Measurements from ENCODE around the gene LTBP2. TPM values are rescaled to one million over a fixed set of nuclear protein-coding genes. Genes with fewer than 3 reads are reported as not detected.

Gene LTBP2
- total and polyA plus RNA-seq, 2 of the 8 experiments (the other 6 are each of a cell fraction or from before 2014, with no cell fraction given), result 0.48 to 0.89 TPM

GRCh38 chr14:74627076-74627475, 15.0 kb upstream of the LTBP2 start:
- no peak overlapping the region for H3K4me3 ChIP-seq (ENCODE audit: extremely low read depth in 1 of 4, insufficient read depth in 2 of 4, low read depth in 3 of 4, low read length in 4 of 4)
- H3K14ac ChIP-seq (ENCODE audit: insufficient read length), result no peak overlapping the region
- no peak overlapping the region for H2BK15ac ChIP-seq (ENCODE audit: low read length)
- H3K4me1 ChIP-seq (replicated peaks in 1 of 4; ENCODE audit: control insufficient read depth in 3 of 4, insufficient read depth in 4 of 4, low read length in 3 of 4), result peaks cover 0 to 5% (median 0%) of the 10 kb centered on the region in 4 experiments; a peak in 4 of 7 replicates
- no peaks in the 10 kb centered on the region; the same call in 1 of the 2 replicates for H3K23me2 ChIP-seq (ENCODE audit: low read depth, low read length)
- DNase-seq (ENCODE audit: low read depth in 1 of 2, low spot score in 2 of 2) (no peak), FAIRE-seq (no peak)
- no peaks in the 10 kb centered on the region for H3K36me3 ChIP-seq (ENCODE audit: control insufficient read depth in 2 of 4, insufficient read depth in 4 of 4, low read length in 3 of 4)
- no peak overlapping the region for H4K5ac ChIP-seq (ENCODE audit: insufficient read length, low read depth, low read length)
- no peak overlapping the region for H3K4ac ChIP-seq (replicated peaks; ENCODE audit: insufficient read length, low read depth, low read length)
- ChIA-PET CTCF (ENCODE audit: partially characterized antibody) (interaction anchor here (1.3 to 6.6 kb wide), 2 partner anchors 16 to 54 kb away, joined by 3 to 55 read pairs; partner anchors contain the start of gene LTBP2), POLR2A (ENCODE audit: partially characterized antibody) (no interaction called here)
- H3K79me2 ChIP-seq (ENCODE audit: control insufficient read depth in 1 of 2, insufficient read depth in 2 of 2, low read length in 2 of 2), result no peaks in the 10 kb centered on the region
- no peak overlapping the region for H2BK12ac ChIP-seq (ENCODE audit: low read depth, low read length)
- H2BK20ac ChIP-seq (ENCODE audit: low read length), result no peak overlapping the region
- H3K9me3 ChIP-seq (ENCODE audit: insufficient read depth in 2 of 2, low read depth in 1 of 2, low read length in 1 of 2), result no peaks in the 10 kb centered on the region
- H2BK120ac ChIP-seq (replicated peaks; ENCODE audit: low read depth, low read length), result no peak overlapping the region
- H3K18ac ChIP-seq (ENCODE audit: extremely low read depth, low read length), result no peak overlapping the region
- no peak overlapping the region for H2AK5ac ChIP-seq (ENCODE audit: low read depth, low read length)
- H4K20me1 ChIP-seq (replicated peaks in 1 of 2; ENCODE audit: control insufficient read depth in 1 of 2, insufficient read depth in 2 of 2, low read length in 2 of 2), result no peaks in the 10 kb centered on the region
- no peak overlapping the region for H3K9ac ChIP-seq (replicated peaks in 1 of 4; ENCODE audit: extremely low read depth in 1 of 4, low read depth in 3 of 4, low read length in 3 of 4)
- H3K27ac ChIP-seq (ENCODE audit: low read depth, low read length), result no peak overlapping the region
- no peak overlapping the region for H3K4me2 ChIP-seq (ENCODE audit: insufficient read depth in 1 of 2, low read depth in 2 of 2, low read length in 2 of 2)
- no peak overlapping the region for H4K91ac ChIP-seq (replicated peaks; ENCODE audit: insufficient read length, low read length)
- no peak overlapping the region for H3K23ac ChIP-seq (ENCODE audit: insufficient read length)
- H3K79me1 ChIP-seq (ENCODE audit: low read depth, low read length), result no peaks in the 10 kb centered on the region
- no peak overlapping the region for H2BK5ac ChIP-seq (ENCODE audit: low read depth, low read length)
- no peak overlapping the region for H2AFZ ChIP-seq (ENCODE audit: low read length)
- TF ChIP-seq RNF2 (IDR thresholded peaks at IDR 0.05; ENCODE audit: borderline replicate concordance, low read depth, low read length, missing control alignments, poor library complexity, severe bottlenecking) (no peak), BACH1 (IDR thresholded peaks at IDR 0.05; ENCODE audit: low read length) (no peak)
- WGBS, 2 experiments (ENCODE audit: extremely low coverage in 1 of 2, insufficient coverage in 1 of 2, insufficient read length in 1 of 2, insufficient replicate concordance in 2 of 2, low coverage in 1 of 2, low lambda C conversion rate in 2 of 2, missing lambda C conversion rate in 1 of 2), result 92% methylated on average over 6 of the region's 8 CpGs; no CpG with 5 or more reads in 1 of the 2 experiments
- no peak overlapping the region for H3K56ac ChIP-seq (replicated peaks; ENCODE audit: insufficient read length, low read depth, low read length)
- H3K27me3 ChIP-seq (replicated peaks in 1 of 4; ENCODE audit: control insufficient read depth in 3 of 4, extremely low read depth in 1 of 4, insufficient read depth in 3 of 4, low read length in 3 of 4), result no peaks in the 10 kb centered on the region
- no peak overlapping the region for H4K8ac ChIP-seq (ENCODE audit: extremely low read depth, insufficient read depth, low read length)

All from H1 (cell line).